Activated CD4-positive, alpha-beta T cell treated with anti-CD3 and anti-CD28 coated beads for 36 hours (primary cell): ENCODE results near the gene MED27. TPM values are rescaled to one million over a fixed set of nuclear protein-coding genes. Genes with fewer than 3 reads are reported as not detected.
"Not testable (repeated sequence)": the region's sequence is repeated elsewhere in the genome, so short reads cannot be mapped to it uniquely, and the experiment has no call there.

Experiments
- ATAC-seq: fragments of 200-7000 bp; cut with Tn5 transposase; one replicate; pipeline ENCODE4 v1.10.0; 2021; ENCODE audit warnings: mild to moderate bottlenecking, moderate library complexity
- CTCF ChIA-PET: fragments of 350-600 bp; sonication (Branson Sonifier 250); formaldehyde crosslinking; loops from one replicate; lab custom pipeline; 2021; ENCODE audit warnings: antibody characterized with exemption; lab: Charles Lee
- POLR2A ChIA-PET: fragments of 350-600 bp; sonication (Branson Sonifier 250); formaldehyde crosslinking; loops from one replicate; lab custom pipeline; 2021; ENCODE audit warnings: antibody characterized with exemption, inconsistent platforms; lab: Charles Lee
- DNase-seq: peaks from one replicate; pipeline ENCODE4 v3.0.0-alpha.2; 2020
- H3K27ac Mint-ChIP-seq: one replicate; pipeline ENCODE4 v1.8.0; 2021; ENCODE audit warnings: mixed read lengths
- H3K27me3 Mint-ChIP-seq: one replicate; pipeline ENCODE4 v1.8.0; 2021; ENCODE audit warnings: mixed read lengths
- H3K36me3 Mint-ChIP-seq: one replicate; pipeline ENCODE4 v1.8.0; 2021; ENCODE audit warnings: low read depth, mixed read lengths
- H3K4me1 Mint-ChIP-seq: one replicate; pipeline ENCODE4 v1.8.0; 2021; ENCODE audit warnings: mixed read lengths
- H3K4me3 Mint-ChIP-seq: one replicate; pipeline ENCODE4 v1.8.0; 2021; ENCODE audit warnings: mild to moderate bottlenecking, moderate library complexity, mixed read lengths
- H3K9me3 Mint-ChIP-seq: one replicate; pipeline ENCODE4 v1.8.0; 2021; ENCODE audit warnings: low read depth, mixed read lengths
- intact Hi-C, 2 experiments: fragments of 100-400 bp; cut with DNase I in 1 of 2; cut with micrococcal nuclease in 1 of 2; formaldehyde crosslinking; loops; one replicate each; pipeline versions ENCODE4 v1.14.2 to v1.15.1; 2022 to 2024; cut with DNase I, micrococcal nuclease
- total RNA-seq, 2 experiments: library from RNA; stranded (reverse); gene quantifications; one replicate each; pipeline ENCODE4 v1.2.3, GENCODE V29; 2021

MED27 gene
- total RNA-seq, 2 experiments from 2014 or later: 29.1 to 32.5 TPM

- Mint-ChIP-seq H3K27me3 (no peaks in the 10 kb centered on the region), H3K27ac (no peak overlapping the region), H3K9me3 (no peaks in the 10 kb centered on the region), H3K36me3 (peaks cover 27% of the 10 kb centered on the region), H3K4me1 (no peaks in the 10 kb centered on the region), H3K4me3 (no peak overlapping the region)
- DNase-seq: no peak
- ATAC-seq: no peak
- CTCF ChIA-PET: interaction anchor here (0.7 kb wide), 1 partner anchor 382 kb away, joined by 3 read pairs; no protein-coding TSS in a partner anchor
- POLR2A ChIA-PET: interaction anchor here (0.6 kb wide), 1 partner anchor 113 kb away, joined by 4 read pairs; no protein-coding TSS in a partner anchor
- intact Hi-C loops: no loop called here
Measured at GRCh38 chr9:132012704-132013357, 66.8 kb downstream of the MED27 start.

GRCh38 chr9:132011896-132012295, 67.8 kb downstream of the MED27 start:
- intact Hi-C loops: no loop called here

GRCh38 chr9:132011309-132011708, 68.4 kb downstream of the MED27 start:
- ChIA-PET POLR2A (interaction anchor here (0.6 kb wide), 1 partner anchor 279 kb away, joined by 3 read pairs; no protein-coding TSS in a partner anchor), CTCF (interaction anchor here (0.7 kb wide), 1 partner anchor 15 kb away, joined by 3 read pairs; no protein-coding TSS in a partner anchor)
- no peak for ATAC-seq
- peaks cover 14% of the 10 kb centered on the region for H3K4me1 Mint-ChIP-seq
- no peaks in the 10 kb centered on the region for H3K9me3 Mint-ChIP-seq
- no peak overlapping the region for H3K27ac Mint-ChIP-seq
- no peak for DNase-seq
- intact Hi-C loops: no loop called here
- no peak overlapping the region for H3K4me3 Mint-ChIP-seq
- peaks cover 33% of the 10 kb centered on the region for H3K36me3 Mint-ChIP-seq
- no peaks in the 10 kb centered on the region for H3K27me3 Mint-ChIP-seq

More at GRCh38 chr9:132011896-132012295, 67.8 kb downstream of the MED27 start:
- Mint-ChIP-seq H3K27me3 (no peaks in the 10 kb centered on the region), H3K4me1 (peaks cover 8% of the 10 kb centered on the region), H3K4me3 (no peak overlapping the region), H3K36me3 (peaks cover 31% of the 10 kb centered on the region), H3K27ac (no peak overlapping the region), H3K9me3 (no peaks in the 10 kb centered on the region)
- CTCF ChIA-PET: interaction anchor here (0.7 kb wide), 1 partner anchor 15 kb away, joined by 3 read pairs; no protein-coding TSS in a partner anchor
- DNase-seq (no peak), ATAC-seq (no peak)
- POLR2A ChIA-PET: no interaction called here

GRCh38 chr9:132010201-132010600, 69.5 kb downstream of the MED27 start:
- H3K9me3 Mint-ChIP-seq, DNase-seq, H3K4me3 Mint-ChIP-seq, H3K27me3 Mint-ChIP-seq, ATAC-seq, CTCF ChIA-PET, POLR2A ChIA-PET, H3K27ac Mint-ChIP-seq, intact Hi-C loops: not testable (repeated sequence)
- H3K4me1 Mint-ChIP-seq: peaks cover 18% of the 10 kb centered on the region
- peaks cover 34% of the 10 kb centered on the region for H3K36me3 Mint-ChIP-seq

- no peaks in the 10 kb centered on the region for H3K27me3 Mint-ChIP-seq
- ATAC-seq: no peak
- H3K27ac Mint-ChIP-seq: no peak overlapping the region
- no peak for DNase-seq
- no peak overlapping the region for H3K4me3 Mint-ChIP-seq
- H3K9me3 Mint-ChIP-seq: no peaks in the 10 kb centered on the region
- intact Hi-C loops: loop anchor here (5.0 to 10.0 kb wide), 3 partner anchors 68 to 354 kb away; partner anchors contain the start of gene MED27 (in 1 of the 2)
- peaks cover 25% of the 10 kb centered on the region for H3K4me1 Mint-ChIP-seq
- peaks cover 32% of the 10 kb centered on the region for H3K36me3 Mint-ChIP-seq
- CTCF ChIA-PET: no interaction called here
- POLR2A ChIA-PET: no interaction called here
Measured at GRCh38 chr9:132008855-132009812, 70.5 kb downstream of the MED27 start.

GRCh38 chr9:132008184-132008803, 71.4 kb downstream of the MED27 start:
- Mint-ChIP-seq H3K27me3 (no peaks in the 10 kb centered on the region), H3K4me1 (peaks cover 28% of the 10 kb centered on the region), H3K9me3 (no peaks in the 10 kb centered on the region), H3K4me3 (no peak overlapping the region), H3K36me3 (peaks cover 27% of the 10 kb centered on the region), H3K27ac (no peak overlapping the region)
- ChIA-PET CTCF (no interaction called here), POLR2A (no interaction called here)
- intact Hi-C loops: loop anchor here (5.0 to 10.0 kb wide), 3 partner anchors 69 to 353 kb away; partner anchors contain the start of gene MED27 (in 1 of the 2)
- no peak for DNase-seq
- ATAC-seq: no peak

GRCh38 chr9:132007371-132008025, 72.2 kb downstream of the MED27 start:
- no peak for DNase-seq
- POLR2A ChIA-PET: interaction anchor here (0.7 kb wide), 1 partner anchor 270 kb away, joined by 3 read pairs; no protein-coding TSS in a partner anchor
- Mint-ChIP-seq H3K9me3 (no peaks in the 10 kb centered on the region), H3K4me1 (peaks cover 28% of the 10 kb centered on the region), H3K27me3 (no peaks in the 10 kb centered on the region), H3K36me3 (peaks cover 20% of the 10 kb centered on the region), H3K4me3 (no peak overlapping the region), H3K27ac (no peak overlapping the region)
- CTCF ChIA-PET: no interaction called here
- ATAC-seq: peak; percentile 37
- intact Hi-C loops: loop anchor here (1.0 to 10.0 kb wide), 7 partner anchors 70 to 353 kb away; partner anchors contain the start of gene MED27 (in 2 of the 2)

GRCh38 chr9:132006677-132007370, 72.8 kb downstream of the MED27 start:
- H3K9me3 Mint-ChIP-seq: no peaks in the 10 kb centered on the region
- ChIA-PET CTCF (interaction anchor here (0.6 kb wide), 1 partner anchor 172 kb away, joined by 3 read pairs; no protein-coding TSS in a partner anchor), POLR2A (interaction anchor here (0.7 kb wide), 2 partner anchors 270 to 873 kb away, joined by 3 read pairs; no protein-coding TSS in a partner anchor)
- H3K36me3 Mint-ChIP-seq: peaks cover 18% of the 10 kb centered on the region
- DNase-seq: peak; percentile 65
- no peaks in the 10 kb centered on the region for H3K27me3 Mint-ChIP-seq
- H3K4me1 Mint-ChIP-seq: peaks cover 28% of the 10 kb centered on the region
- H3K27ac Mint-ChIP-seq: no peak overlapping the region
- no peak overlapping the region for H3K4me3 Mint-ChIP-seq
- peak; percentile 98 for ATAC-seq
- intact Hi-C loops: loop anchor here (1.0 to 10.0 kb wide), 7 partner anchors 70 to 352 kb away; partner anchors contain the start of gene MED27 (in 2 of the 2)

- DNase-seq (no peak), ATAC-seq (no peak)
- Mint-ChIP-seq H3K4me1 (peaks cover 28% of the 10 kb centered on the region), H3K27ac (no peak overlapping the region), H3K4me3 (no peak overlapping the region), H3K27me3 (no peaks in the 10 kb centered on the region), H3K36me3 (peaks cover 21% of the 10 kb centered on the region), H3K9me3 (no peaks in the 10 kb centered on the region)
- POLR2A ChIA-PET: no interaction called here
- CTCF ChIA-PET: no interaction called here
- intact Hi-C loops: loop anchor here (2.0 to 10.0 kb wide), 5 partner anchors 71 to 351 kb away; partner anchors contain the start of gene MED27 (in 2 of the 2)
Measured at GRCh38 chr9:132005899-132006298, 73.8 kb downstream of the MED27 start.

GRCh38 chr9:132004323-132004722, 75.3 kb downstream of the MED27 start:
- H3K27ac Mint-ChIP-seq: no peak overlapping the region
- ChIA-PET CTCF (interaction anchor here (0.6 kb wide), 1 partner anchor 950 kb away, joined by 3 read pairs; no protein-coding TSS in a partner anchor), POLR2A (no interaction called here)
- H3K9me3 Mint-ChIP-seq: peaks cover 1% of the 10 kb centered on the region
- intact Hi-C loops: loop anchor here (5.0 to 10.0 kb wide), 2 partner anchors 263 to 350 kb away; no protein-coding TSS in a partner anchor
- no peaks in the 10 kb centered on the region for H3K27me3 Mint-ChIP-seq
- DNase-seq (no peak), ATAC-seq (no peak)
- peaks cover 20% of the 10 kb centered on the region for H3K36me3 Mint-ChIP-seq
- H3K4me1 Mint-ChIP-seq: peaks cover 38% of the 10 kb centered on the region
- no peak overlapping the region for H3K4me3 Mint-ChIP-seq
